ENCODE results near the gene ZNF555. TPM values are rescaled to one million over a fixed set of nuclear protein-coding genes. Genes with fewer than 3 reads are reported as not detected.

The ZNF555 gene
- 2.2 to 3.0 TPM (median 2.8 TPM) in 5 replicates for total RNA-seq (2022; extraction: Qiagen RNA extraction; ENCODE audit: low read depth)

DNA sequence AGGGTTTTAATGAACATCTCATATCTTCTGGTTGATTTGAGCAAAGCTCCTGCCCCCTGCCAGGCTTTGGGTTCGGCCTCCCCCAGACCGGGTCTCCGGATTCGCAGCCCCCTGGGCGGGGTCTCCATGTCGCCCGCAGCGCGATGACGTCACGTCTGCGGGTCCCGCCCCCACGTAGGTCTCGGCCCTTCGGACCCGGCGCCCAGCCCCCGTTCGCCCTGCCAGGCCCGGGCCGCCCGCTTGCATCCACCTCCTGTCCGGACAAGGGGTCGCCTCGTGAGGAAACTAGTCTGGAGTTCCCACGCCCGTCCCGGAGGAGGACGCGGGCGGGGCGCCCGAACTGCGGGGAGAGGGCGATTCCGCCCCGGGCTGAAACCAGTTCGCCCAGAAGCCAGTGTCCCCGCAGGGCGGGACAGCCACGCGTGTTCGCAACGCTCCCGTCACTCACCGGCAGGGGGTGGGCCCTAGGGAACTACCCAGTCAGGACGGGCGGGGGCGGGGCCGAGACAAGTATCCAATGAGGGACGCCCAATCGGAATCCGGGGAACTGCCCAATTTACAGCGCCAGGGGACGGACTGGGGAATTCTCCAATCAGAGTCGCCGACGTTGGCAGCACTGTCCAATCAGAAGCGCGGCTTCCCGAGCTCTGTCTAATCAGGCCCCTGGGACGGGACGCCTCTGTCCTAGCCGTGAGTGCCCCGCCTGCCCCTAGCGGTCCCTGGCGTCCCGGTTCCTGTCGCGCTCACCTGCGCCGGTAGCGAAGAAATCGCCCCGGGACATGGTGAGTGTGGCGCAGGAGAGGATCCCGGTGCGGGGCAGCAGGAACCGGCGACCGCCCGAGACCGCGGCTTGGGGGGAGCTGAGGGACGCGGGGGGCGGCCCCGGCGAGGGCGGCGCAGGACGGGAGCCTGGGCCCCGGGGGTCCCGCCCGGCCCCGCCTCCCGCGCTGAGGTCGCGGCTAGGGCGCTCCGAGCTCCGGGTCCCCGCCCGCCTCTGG, at the start of gene ZNF555:
Gene ZNF555, plus strand, starts transcription at position 682 of the 998 bp plus-strand sequence. Its CDS starts 98 bp downstream, at position 780.

DNA sequence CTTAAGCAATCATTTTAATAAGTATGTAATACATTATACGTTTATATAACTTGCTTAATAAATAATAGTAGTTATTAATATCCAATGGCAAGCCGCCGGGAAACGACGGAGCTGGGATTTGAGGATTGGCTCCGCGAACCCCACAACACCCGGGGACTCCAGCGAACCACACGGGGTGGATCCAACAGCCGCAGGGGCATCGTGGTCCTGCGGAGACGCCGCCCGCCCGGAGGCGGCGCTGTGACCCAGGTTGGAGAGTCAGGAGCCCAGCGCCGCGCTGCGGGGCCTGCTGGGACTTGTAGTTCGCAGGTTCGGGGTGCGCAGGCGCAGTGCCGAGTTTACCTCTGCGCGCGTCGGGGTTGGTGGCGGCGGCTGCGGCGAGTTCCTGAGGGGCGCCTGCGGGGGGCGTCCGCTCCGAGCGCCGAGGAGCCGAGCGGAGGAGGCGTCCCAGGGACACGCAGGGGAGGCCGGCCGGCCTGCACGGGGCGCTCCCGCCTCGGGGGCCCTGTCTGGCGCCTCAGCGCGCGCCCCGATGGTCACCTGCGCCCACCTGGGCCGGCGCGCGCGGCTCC, 21.6 kb upstream of the ZNF555 start, which contains the start of gene ZNF554:
Gene ZNF554, plus strand, starts transcription at position 329 of the 572 bp plus-strand sequence. Its CDS starts 204 bp downstream, at position 533.

DNA sequence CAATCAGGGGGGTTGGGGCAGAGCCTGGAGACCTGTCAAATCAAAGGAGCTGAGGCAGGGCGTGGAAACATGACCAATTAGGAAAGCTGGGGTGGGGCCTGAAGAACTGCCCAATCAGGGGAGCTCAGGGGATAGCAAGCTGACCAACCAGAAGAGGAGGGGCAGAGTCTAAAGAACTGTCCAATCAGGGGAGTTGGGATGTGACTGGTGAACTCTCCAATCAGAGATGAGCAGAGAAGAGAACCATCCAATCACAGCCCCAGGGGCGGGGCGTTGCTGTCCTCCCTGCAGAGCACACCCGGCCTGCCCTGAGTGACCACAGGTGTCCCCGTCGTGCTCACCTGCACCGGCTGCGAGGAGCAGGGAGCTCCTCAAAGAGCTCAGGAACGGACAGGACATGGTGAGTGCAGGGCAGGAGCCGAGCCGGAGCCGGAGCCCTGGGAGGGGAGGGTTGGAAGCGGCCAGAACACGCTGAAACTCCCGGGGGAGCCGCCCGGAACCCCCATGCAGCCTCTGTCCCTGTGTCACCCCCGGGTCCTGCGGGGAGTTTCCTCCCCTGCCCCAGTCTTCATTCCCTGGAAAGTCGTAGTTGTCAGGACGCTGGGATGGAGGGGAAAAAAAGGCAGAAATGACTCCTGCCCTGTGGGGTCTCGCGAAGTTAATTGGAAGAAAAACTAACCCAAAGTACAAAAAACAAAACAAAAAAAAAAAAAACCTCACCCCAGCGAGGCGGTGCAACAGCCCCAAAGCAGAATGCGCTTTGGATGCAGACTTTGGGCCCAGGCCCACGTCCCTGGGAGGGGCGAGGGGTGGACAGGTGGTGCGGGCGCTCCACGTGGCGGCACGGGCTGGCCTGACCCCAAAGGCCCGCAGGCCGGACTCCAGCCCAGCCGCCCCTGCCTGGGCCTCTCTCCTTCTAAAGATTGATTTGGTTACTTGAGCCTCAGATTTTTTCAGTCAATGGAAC, 26.0 kb downstream of the ZNF555 start, which contains the start of gene ZNF556:
Gene ZNF556, plus strand, starts transcription at position 311 of the 967 bp plus-strand sequence. Its CDS starts 87 bp downstream, at position 398.

DNA sequence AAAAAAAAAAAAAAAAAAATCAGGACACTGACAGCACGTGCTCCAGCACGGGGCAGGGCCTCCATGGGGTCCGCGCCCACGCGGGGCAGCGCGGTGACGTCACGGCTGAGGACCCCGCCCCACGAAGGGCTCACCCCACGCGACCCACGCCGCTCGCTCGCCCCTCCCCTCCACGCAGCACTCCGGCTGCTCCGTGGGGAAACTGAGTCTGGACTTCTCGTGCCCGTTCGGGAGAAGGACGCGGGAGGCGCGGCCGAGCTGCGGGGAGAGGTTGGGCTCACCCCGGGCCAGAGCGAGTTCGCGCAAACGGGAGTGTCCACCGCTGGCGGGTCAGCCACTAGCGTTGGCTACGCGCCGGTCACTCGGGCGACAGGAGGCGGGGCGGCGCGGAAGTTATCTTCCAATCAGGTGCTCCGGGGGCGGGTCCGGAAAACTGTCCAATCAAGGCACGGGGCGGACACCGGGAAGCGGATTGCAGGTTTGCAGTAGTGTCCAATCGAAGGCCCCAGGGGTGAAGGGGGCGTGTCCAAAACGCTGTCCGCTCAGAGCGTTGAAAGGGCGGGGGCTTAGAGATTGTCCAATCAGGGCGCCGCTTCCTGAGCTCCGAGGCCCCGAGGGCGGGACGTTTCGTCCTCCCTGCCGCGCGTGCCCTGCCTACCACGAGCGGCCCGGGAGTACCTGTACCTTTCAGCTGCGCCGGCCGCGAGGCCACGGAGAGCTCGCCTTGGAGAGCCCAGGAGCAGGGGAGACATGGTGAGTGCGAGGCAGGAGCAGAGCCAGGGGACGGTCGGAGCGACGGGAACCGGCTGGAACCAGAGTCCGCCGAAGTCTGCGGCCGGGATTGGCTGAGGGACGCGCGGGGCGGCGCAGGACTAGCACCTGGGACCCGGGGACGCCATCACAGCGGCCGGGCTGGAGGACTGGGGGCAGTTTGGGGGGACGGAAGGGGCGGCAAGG, 59.3 kb downstream of the ZNF555 start, which contains the start of gene ZNF57:
Gene ZNF57, plus strand, starts transcription at position 633 of the 957 bp plus-strand sequence. Its CDS starts 118 bp downstream, at position 751.

Other genes with a start within 250 kb of the ZNF555 start
- gene GNG7, start 138.8 kb upstream of the ZNF555 start, total RNA-seq (2022; extraction: Qiagen RNA extraction; ENCODE audit: low read depth) = 0.05 to 0.14 TPM (median 0.06 TPM) in 4 of 5 replicates, not detected in the other
- gene DIRAS1, start 120.1 kb upstream of the ZNF555 start, total RNA-seq (2022; extraction: Qiagen RNA extraction; ENCODE audit: low read depth) = 3.0 to 4.6 TPM (median 3.9 TPM) in 5 replicates
- 24.4 to 30.3 TPM (median 29.6 TPM) in 5 replicates for gene SLC39A3, start 101.5 kb upstream of the ZNF555 start, total RNA-seq (2022; extraction: Qiagen RNA extraction; ENCODE audit: low read depth)
- gene SGTA, start 58.2 kb upstream of the ZNF555 start, total RNA-seq (2022; extraction: Qiagen RNA extraction; ENCODE audit: low read depth) = 57.9 to 80.1 TPM (median 74.5 TPM) in 5 replicates
- gene THOP1, start 56.0 kb upstream of the ZNF555 start, total RNA-seq (2022; extraction: Qiagen RNA extraction; ENCODE audit: low read depth) = 75.6 to 106 TPM (median 98.3 TPM) in 5 replicates
- 1.0 to 1.3 TPM (median 1.2 TPM) in 5 replicates for gene ZNF554, start 21.6 kb upstream of the ZNF555 start, total RNA-seq (2022; extraction: Qiagen RNA extraction; ENCODE audit: low read depth)
- gene ZNF556, start 25.9 kb downstream of the ZNF555 start, total RNA-seq (2022; extraction: Qiagen RNA extraction; ENCODE audit: low read depth) = 0.02 to 0.11 TPM (median 0.05 TPM) in 3 of 5 replicates, not detected in the others
- gene ZNF57, start 59.5 kb downstream of the ZNF555 start, total RNA-seq (2022; extraction: Qiagen RNA extraction; ENCODE audit: low read depth) = 1.9 to 2.9 TPM (median 2.3 TPM) in 5 replicates
- 1.7 to 2.5 TPM (median 2.0 TPM) in 5 replicates for gene ZNF77, start 103.5 kb downstream of the ZNF555 start, total RNA-seq (2022; extraction: Qiagen RNA extraction; ENCODE audit: low read depth)
- gene TLE6, start 136.1 kb downstream of the ZNF555 start, total RNA-seq (2022; extraction: Qiagen RNA extraction; ENCODE audit: low read depth) = 3.1 to 6.1 TPM (median 5.5 TPM) in 5 replicates
- 1.7 to 3.1 TPM (median 3.0 TPM) in 5 replicates for gene TLE2, start 187.8 kb downstream of the ZNF555 start, total RNA-seq (2022; extraction: Qiagen RNA extraction; ENCODE audit: low read depth)
- gene TLE5, start 221.0 kb downstream of the ZNF555 start, total RNA-seq (2022; extraction: Qiagen RNA extraction; ENCODE audit: low read depth) = 163 to 261 TPM (median 235 TPM) in 5 replicates

Data from A549 treated with RU486 at 1 μM for 4 hours (cell line).